Liver (tissue), 9 donors: ENCODE measurements around the gene ADORA2A. TPM values are rescaled to one million over a fixed set of nuclear protein-coding genes. Genes with fewer than 3 reads are reported as not detected.
"Not testable (repeated sequence)": the region's sequence is repeated elsewhere in the genome, so short reads cannot be mapped to it uniquely, and the experiment has no call there.

Source experiments
- DNase-seq: peaks from one replicate; pipeline ENCODE4 v3.0.0-alpha.2; 2017; ENCODE audit warnings: low spot score
- H3K27ac ChIP-seq, 2 donors: one replicate each; pipeline ENCODE4 v1.7.0; 2013; ENCODE audit warnings: inconsistent platforms in 2 of 2, low read length in 2 of 2, control low read depth in 1 of 2, low read depth in 1 of 2, mild to moderate bottlenecking in 1 of 2
- H3K27me3 ChIP-seq, 4 donors: one replicate each; pipeline versions ENCODE4 v1.6.1 to v1.7.0; 2013; ENCODE audit warnings: low read length in 3 of 4, inconsistent platforms in 1 of 4, mild to moderate bottlenecking in 1 of 4, moderate library complexity in 1 of 4; ENCODE audit not compliant: control insufficient read depth in 4 of 4, insufficient read depth in 4 of 4
- H3K36me3 ChIP-seq, 4 donors: one replicate each; pipeline versions ENCODE4 v1.6.1 to v1.7.0; 2013; ENCODE audit warnings: low read length in 3 of 4, mild to moderate bottlenecking in 3 of 4, low read depth in 1 of 4, moderate library complexity in 1 of 4; ENCODE audit not compliant: control insufficient read depth in 4 of 4, insufficient read depth in 3 of 4
- H3K4me1 ChIP-seq, 4 donors: one replicate each; pipeline versions ENCODE4 v1.6.1 to v1.7.0; 2013; ENCODE audit warnings: low read length in 3 of 4, mild to moderate bottlenecking in 3 of 4, moderate library complexity in 1 of 4; ENCODE audit not compliant: control insufficient read depth in 4 of 4, insufficient read depth in 4 of 4
- H3K4me3 ChIP-seq, 3 donors: one replicate each; pipeline versions ENCODE4 v1.6.1 to v1.7.0; 2013; ENCODE audit warnings: low read length in 3 of 3, control low read depth in 1 of 3, low read depth in 1 of 3, mild to moderate bottlenecking in 1 of 3
- H3K9ac ChIP-seq, 2 donors: one replicate each; pipeline ENCODE4 v1.7.0; 2013; ENCODE audit warnings: low read length in 2 of 2, mild to moderate bottlenecking in 2 of 2, moderate library complexity in 2 of 2, control low read depth in 1 of 2, low read depth in 1 of 2
- H3K9me3 ChIP-seq, 4 donors: one replicate each; pipeline versions ENCODE4 v1.6.1 to v1.7.0; 2013; ENCODE audit warnings: low read length in 3 of 4; ENCODE audit not compliant: control insufficient read depth in 4 of 4
- EGR1 ChIP-seq, 2 donors: IDR thresholded peaks; 2 replicates each; pipeline ENCODE4 v1.6.1; 2016 to 2018; ENCODE audit warnings: antibody characterized with exemption in 2 of 2, low read depth in 2 of 2
- FOXA1 ChIP-seq: IDR thresholded peaks from 2 replicates; pipeline ENCODE4 v1.6.1; 2016; ENCODE audit warnings: antibody characterized with exemption
- FOXA2 ChIP-seq: IDR thresholded peaks from 2 replicates; pipeline ENCODE4 v1.6.1; 2016; ENCODE audit warnings: antibody characterized with exemption
- GABPA ChIP-seq, 2 donors: IDR thresholded peaks in 1 of 2; conservative IDR thresholded peaks in 1 of 2; 2 replicates each; pipeline ENCODE4 v1.6.1; 2016; ENCODE audit warnings: antibody characterized with exemption in 2 of 2, mild to moderate bottlenecking in 1 of 2, moderate library complexity in 1 of 2
- HNF4A ChIP-seq, 2 donors: conservative IDR thresholded peaks; 2 replicates each; pipeline ENCODE4 v1.6.1; 2016; ENCODE audit warnings: antibody characterized with exemption in 2 of 2, mild to moderate bottlenecking in 2 of 2
- NR2F2 ChIP-seq: IDR thresholded peaks from 2 replicates; pipeline ENCODE4 v1.6.1; 2016; ENCODE audit warnings: antibody characterized with exemption
- RAD21 ChIP-seq, 2 donors: IDR thresholded peaks; 2 replicates each; pipeline ENCODE4 v1.6.1; 2016; ENCODE audit warnings: antibody characterized with exemption in 2 of 2, mild to moderate bottlenecking in 2 of 2
- RXRA ChIP-seq, 2 donors: IDR thresholded peaks; 2 replicates each; pipeline ENCODE4 v1.6.1; 2017 to 2018; ENCODE audit warnings: antibody characterized with exemption in 2 of 2, mild to moderate bottlenecking in 1 of 2
- SP1 ChIP-seq: IDR thresholded peaks from 2 replicates; pipeline ENCODE4 v1.6.1; 2018; ENCODE audit warnings: antibody characterized with exemption, mild to moderate bottlenecking
- YY1 ChIP-seq: IDR thresholded peaks from 2 replicates; pipeline ENCODE4 v1.6.1; 2016; ENCODE audit warnings: antibody characterized with exemption, mild to moderate bottlenecking
- WGBS: extraction: QIAGEN DNeasy Blood & Tissue Kit; methylation state at CpG from one replicate; pipeline ENCODE4 v1.1.7; 2013; 5-methylcytosine and 5-hydroxymethylcytosine counted together
- polyA plus RNA-seq, 2 donors: library from polyadenylated mRNA; stranded (reverse) in 1 of 2; unstranded in 1 of 2; fragments of 200-250 nt in 1 of 2; fragments of >200 nt in 1 of 2; fragmentation: Nextera tagmentation in 1 of 2; extraction: Ambion mirVana in 1 of 2; gene quantifications; one replicate each; pipeline versions ENCODE4 v1.2.1 to v1.2.3, GENCODE V29; 2013 to 2015
- total RNA-seq, 2 donors: library from RNA; depleted of rRNA; stranded (reverse); fragments of >200 nt; gene quantifications; one replicate each; pipeline ENCODE4 v1.2.3, GENCODE V29; 2014
- TF ChIP-seq, protein P1 (sequence below): IDR thresholded peaks from 2 replicates; pipeline ENCODE4 v1.6.1; 2016; ENCODE audit warnings: antibody characterized with exemption
- TF ChIP-seq, protein P2 (sequence below): IDR thresholded peaks from 2 replicates; pipeline ENCODE4 v1.6.1; 2016; ENCODE audit warnings: antibody characterized with exemption
- TF ChIP-seq, protein P3 (sequence below): fragments of 150-350 bp; IDR thresholded peaks from 2 replicates; pipeline ENCODE4 v1.5.1; 2017; ENCODE audit warnings: improper control_type of control experiment, low read depth, low read length; ENCODE audit not compliant: missing input control
- TF ChIP-seq, protein P4 (sequence below): IDR thresholded peaks from 2 replicates; pipeline ENCODE4 v1.6.1; 2016; ENCODE audit warnings: antibody characterized with exemption, mild to moderate bottlenecking
- TF ChIP-seq, protein P5 (sequence below): IDR thresholded peaks from 2 replicates; pipeline ENCODE4 v1.6.1; 2016; ENCODE audit warnings: antibody characterized with exemption
- donor health status: healthy.
- donor health status: healthy.
- donor health status: healthy.
- donor health status: healthy.
- donor health status: healthy.

ADORA2A gene
- total and polyA plus RNA-seq, 4 donors: 3.4 to 5.4 (median 3.9) TPM

DNA sequence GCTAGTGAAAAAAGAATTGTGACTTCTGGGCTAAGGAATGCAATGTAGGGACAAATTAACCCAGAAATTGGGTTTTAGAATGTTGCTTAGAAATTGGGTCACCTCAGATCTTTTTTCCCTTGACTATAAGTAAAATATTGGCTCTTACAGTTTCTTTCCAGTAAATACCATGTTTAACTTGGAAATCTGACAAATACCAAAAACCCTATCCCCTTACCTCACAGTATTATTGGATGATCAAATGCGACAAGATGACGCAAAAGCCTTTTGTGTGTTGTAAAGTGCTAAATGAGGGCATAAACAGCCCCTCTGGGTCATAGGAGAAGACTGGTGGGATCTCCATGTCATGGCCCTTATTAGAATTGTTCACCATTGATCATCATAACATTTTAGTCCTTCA is 61.6 kb downstream of the ADORA2A start:
- Histone ChIP-seq H3K9ac (no peak overlapping the region), H3K4me3 (no peak overlapping the region), H3K27ac (no peak overlapping the region), H3K36me3 (no peaks in the 10 kb centered on the region), H3K9me3 (no peaks in the 10 kb centered on the region), H3K27me3 (no peaks in the 10 kb centered on the region), H3K4me1 (peaks cover 13 to 57% (median 39%) of the 10 kb centered on the region in 4 donors)
- DNase-seq: no peak
- WGBS: 58% methylated on average over 2 of the region's 2 CpGs
- TF ChIP-seq RAD21 (IDR thresholded peaks at IDR 0.05) (no peak), FOXA2 (no peak), NR2F2 (no peak), FOXA1 (no peak), RXRA (IDR thresholded peaks at IDR 0.05) (no peak), GABPA (IDR thresholded peaks at IDR 0.05 in 1 of 2, conservative IDR thresholded peaks at IDR 0.05 in 1 of 2) (no peak), SP1 (no peak), EGR1 (IDR thresholded peaks at IDR 0.05; ENCODE audit: low read depth in 2 of 2) (no peak), YY1 (no peak), HNF4A (conservative IDR thresholded peaks at IDR 0.05) (no peak)
- TF ChIP-seq, protein P1, sequence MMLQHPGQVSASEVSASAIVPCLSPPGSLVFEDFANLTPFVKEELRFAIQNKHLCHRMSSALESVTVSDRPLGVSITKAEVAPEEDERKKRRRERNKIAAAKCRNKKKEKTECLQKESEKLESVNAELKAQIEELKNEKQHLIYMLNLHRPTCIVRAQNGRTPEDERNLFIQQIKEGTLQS: no peak
- TF ChIP-seq, protein P2, sequence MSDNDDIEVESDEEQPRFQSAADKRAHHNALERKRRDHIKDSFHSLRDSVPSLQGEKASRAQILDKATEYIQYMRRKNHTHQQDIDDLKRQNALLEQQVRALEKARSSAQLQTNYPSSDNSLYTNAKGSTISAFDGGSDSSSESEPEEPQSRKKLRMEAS: no peak
- TF ChIP-seq, protein P3, sequence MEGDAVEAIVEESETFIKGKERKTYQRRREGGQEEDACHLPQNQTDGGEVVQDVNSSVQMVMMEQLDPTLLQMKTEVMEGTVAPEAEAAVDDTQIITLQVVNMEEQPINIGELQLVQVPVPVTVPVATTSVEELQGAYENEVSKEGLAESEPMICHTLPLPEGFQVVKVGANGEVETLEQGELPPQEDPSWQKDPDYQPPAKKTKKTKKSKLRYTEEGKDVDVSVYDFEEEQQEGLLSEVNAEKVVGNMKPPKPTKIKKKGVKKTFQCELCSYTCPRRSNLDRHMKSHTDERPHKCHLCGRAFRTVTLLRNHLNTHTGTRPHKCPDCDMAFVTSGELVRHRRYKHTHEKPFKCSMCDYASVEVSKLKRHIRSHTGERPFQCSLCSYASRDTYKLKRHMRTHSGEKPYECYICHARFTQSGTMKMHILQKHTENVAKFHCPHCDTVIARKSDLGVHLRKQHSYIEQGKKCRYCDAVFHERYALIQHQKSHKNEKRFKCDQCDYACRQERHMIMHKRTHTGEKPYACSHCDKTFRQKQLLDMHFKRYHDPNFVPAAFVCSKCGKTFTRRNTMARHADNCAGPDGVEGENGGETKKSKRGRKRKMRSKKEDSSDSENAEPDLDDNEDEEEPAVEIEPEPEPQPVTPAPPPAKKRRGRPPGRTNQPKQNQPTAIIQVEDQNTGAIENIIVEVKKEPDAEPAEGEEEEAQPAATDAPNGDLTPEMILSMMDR: no peak
- TF ChIP-seq, protein P4, sequence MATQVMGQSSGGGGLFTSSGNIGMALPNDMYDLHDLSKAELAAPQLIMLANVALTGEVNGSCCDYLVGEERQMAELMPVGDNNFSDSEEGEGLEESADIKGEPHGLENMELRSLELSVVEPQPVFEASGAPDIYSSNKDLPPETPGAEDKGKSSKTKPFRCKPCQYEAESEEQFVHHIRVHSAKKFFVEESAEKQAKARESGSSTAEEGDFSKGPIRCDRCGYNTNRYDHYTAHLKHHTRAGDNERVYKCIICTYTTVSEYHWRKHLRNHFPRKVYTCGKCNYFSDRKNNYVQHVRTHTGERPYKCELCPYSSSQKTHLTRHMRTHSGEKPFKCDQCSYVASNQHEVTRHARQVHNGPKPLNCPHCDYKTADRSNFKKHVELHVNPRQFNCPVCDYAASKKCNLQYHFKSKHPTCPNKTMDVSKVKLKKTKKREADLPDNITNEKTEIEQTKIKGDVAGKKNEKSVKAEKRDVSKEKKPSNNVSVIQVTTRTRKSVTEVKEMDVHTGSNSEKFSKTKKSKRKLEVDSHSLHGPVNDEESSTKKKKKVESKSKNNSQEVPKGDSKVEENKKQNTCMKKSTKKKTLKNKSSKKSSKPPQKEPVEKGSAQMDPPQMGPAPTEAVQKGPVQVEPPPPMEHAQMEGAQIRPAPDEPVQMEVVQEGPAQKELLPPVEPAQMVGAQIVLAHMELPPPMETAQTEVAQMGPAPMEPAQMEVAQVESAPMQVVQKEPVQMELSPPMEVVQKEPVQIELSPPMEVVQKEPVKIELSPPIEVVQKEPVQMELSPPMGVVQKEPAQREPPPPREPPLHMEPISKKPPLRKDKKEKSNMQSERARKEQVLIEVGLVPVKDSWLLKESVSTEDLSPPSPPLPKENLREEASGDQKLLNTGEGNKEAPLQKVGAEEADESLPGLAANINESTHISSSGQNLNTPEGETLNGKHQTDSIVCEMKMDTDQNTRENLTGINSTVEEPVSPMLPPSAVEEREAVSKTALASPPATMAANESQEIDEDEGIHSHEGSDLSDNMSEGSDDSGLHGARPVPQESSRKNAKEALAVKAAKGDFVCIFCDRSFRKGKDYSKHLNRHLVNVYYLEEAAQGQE: no peak
- TF ChIP-seq, protein P5, sequence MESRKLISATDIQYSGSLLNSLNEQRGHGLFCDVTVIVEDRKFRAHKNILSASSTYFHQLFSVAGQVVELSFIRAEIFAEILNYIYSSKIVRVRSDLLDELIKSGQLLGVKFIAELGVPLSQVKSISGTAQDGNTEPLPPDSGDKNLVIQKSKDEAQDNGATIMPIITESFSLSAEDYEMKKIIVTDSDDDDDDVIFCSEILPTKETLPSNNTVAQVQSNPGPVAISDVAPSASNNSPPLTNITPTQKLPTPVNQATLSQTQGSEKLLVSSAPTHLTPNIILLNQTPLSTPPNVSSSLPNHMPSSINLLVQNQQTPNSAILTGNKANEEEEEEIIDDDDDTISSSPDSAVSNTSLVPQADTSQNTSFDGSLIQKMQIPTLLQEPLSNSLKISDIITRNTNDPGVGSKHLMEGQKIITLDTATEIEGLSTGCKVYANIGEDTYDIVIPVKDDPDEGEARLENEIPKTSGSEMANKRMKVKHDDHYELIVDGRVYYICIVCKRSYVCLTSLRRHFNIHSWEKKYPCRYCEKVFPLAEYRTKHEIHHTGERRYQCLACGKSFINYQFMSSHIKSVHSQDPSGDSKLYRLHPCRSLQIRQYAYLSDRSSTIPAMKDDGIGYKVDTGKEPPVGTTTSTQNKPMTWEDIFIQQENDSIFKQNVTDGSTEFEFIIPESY: no peak

DNA sequence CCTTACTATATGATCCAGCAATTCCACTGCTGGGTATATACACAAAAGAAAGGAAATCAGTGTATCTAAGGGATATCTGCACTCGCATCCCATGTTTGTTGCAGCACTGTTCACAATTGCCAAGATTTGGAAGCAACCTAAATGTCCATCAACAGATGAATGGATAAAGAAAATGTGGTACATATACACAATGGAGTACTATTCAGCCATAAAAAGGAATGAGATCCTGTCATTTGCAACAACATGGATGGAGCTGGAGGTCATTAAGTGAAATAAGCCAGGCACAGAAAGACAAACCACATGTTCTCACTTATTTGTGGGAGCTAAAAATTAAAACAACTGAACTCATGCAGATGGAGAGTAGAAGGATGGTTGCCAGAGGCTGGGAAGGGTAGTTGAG is 62.0 kb downstream of the ADORA2A start:
- peaks cover 13 to 52% (median 37%) of the 10 kb centered on the region in 4 donors for H3K4me1 ChIP-seq
- not testable (repeated sequence) for H3K9ac ChIP-seq, H3K4me3 ChIP-seq, H3K9me3 ChIP-seq, H3K36me3 ChIP-seq, H3K27me3 ChIP-seq, DNase-seq, H3K27ac ChIP-seq
- 95% methylated on average over 1 of the region's 1 CpG for WGBS

Other genes with a start within 250 kb of the ADORA2A start
- under 1 TPM; 0.14 to 0.75 TPM for gene SUSD2, start 246.1 kb upstream of the ADORA2A start, total RNA-seq
- 1 to 10 TPM in 1 of 2 donors, under 1 TPM in 1; 0.28 to 2.5 TPM for gene SUSD2, start 246.1 kb upstream of the ADORA2A start, polyA plus RNA-seq
- 10 to 100 TPM in 1 of 2 donors, 1 to 10 TPM in 1; 6.3 to 20.7 TPM for gene GGT5, start 182.5 kb upstream of the ADORA2A start, total RNA-seq
- 10 to 100 TPM; 19.6 to 35.0 TPM for gene GGT5, start 182.5 kb upstream of the ADORA2A start, polyA plus RNA-seq
- 10 to 100 TPM; 16.3 to 22.3 TPM for gene SPECC1L, start 156.8 kb upstream of the ADORA2A start, total RNA-seq
- gene SPECC1L, start 156.8 kb upstream of the ADORA2A start, polyA plus RNA-seq: 1 to 10 TPM; 5.4 to 8.2 TPM
- gene UPB1, start 67.7 kb downstream of the ADORA2A start, total RNA-seq: 10 to 100 TPM in 1 of 2 donors, 1 to 10 TPM in 1; 7.1 to 67.6 TPM
- gene UPB1, start 67.7 kb downstream of the ADORA2A start, polyA plus RNA-seq: 100 to 1,000 TPM in 1 of 2 donors, 10 to 100 TPM in 1; 50.0 to 115 TPM
- 100 to 1,000 TPM; 176 to 202 TPM for gene GUCD1, start 127.5 kb downstream of the ADORA2A start, total RNA-seq
- gene GUCD1, start 127.5 kb downstream of the ADORA2A start, polyA plus RNA-seq: 100 to 1,000 TPM; 118 to 182 TPM
- gene SNRPD3, start 128.4 kb downstream of the ADORA2A start, total RNA-seq: 100 to 1,000 TPM in 1 of 2 donors, 10 to 100 TPM in 1; 91.3 to 128 TPM
- gene SNRPD3, start 128.4 kb downstream of the ADORA2A start, polyA plus RNA-seq: 10 to 100 TPM; 57.2 to 80.6 TPM
- 1 to 10 TPM; 7.8 to 8.5 TPM for gene LRRC75B, start 165.5 kb downstream of the ADORA2A start, total RNA-seq
- gene LRRC75B, start 165.5 kb downstream of the ADORA2A start, polyA plus RNA-seq: 10 to 100 TPM; 10.2 to 14.3 TPM
- gene GGT1, start 175.6 kb downstream of the ADORA2A start, total RNA-seq: 100 to 1,000 TPM in 1 of 2 donors, 10 to 100 TPM in 1; 90.5 to 107 TPM
- 100 to 1,000 TPM; 117 to 147 TPM for gene GGT1, start 175.6 kb downstream of the ADORA2A start, polyA plus RNA-seq